SU-DHL-6 (cell line): ENCODE results near the gene CMTM8.

Source experiments
- H2AFZ ChIP-seq: fragments of 200-600 bp; sonication (generic); 2 replicates; pipeline ENCODE4 v1.6.1; 2014; ENCODE audit warnings: low read depth, mild to moderate bottlenecking, moderate library complexity, mixed read lengths, antibody characterized with exemption, low read length; ENCODE audit not compliant: severe bottlenecking
- H3F3A ChIP-seq: fragments of 200-600 bp; shearing (Covaris generic); 2 replicates; pipeline ENCODE4 v1.6.0; 2016; ENCODE audit warnings: antibody characterized with exemption, mild to moderate bottlenecking; ENCODE audit not compliant: insufficient read depth
- H3K27ac ChIP-seq: fragments of 200-600 bp; sonication (generic); 2 replicates; pipeline ENCODE4 v1.5.1; 2016; ENCODE audit warnings: low read depth, mild to moderate bottlenecking, low read length, moderate library complexity, mixed read lengths
- H3K27me3 ChIP-seq: fragments of 200-600 bp; sonication (generic), shearing (Covaris generic); 2 replicates; pipeline ENCODE4 v1.6.0; 2014; ENCODE audit warnings: mild to moderate bottlenecking, low read length
- H3K36me3 ChIP-seq: fragments of 200-600 bp; sonication (generic); 2 replicates; pipeline ENCODE4 v1.6.1; 2014; ENCODE audit warnings: mild to moderate bottlenecking, low read length, mixed read lengths
- H3K4me2 ChIP-seq: fragments of 300-600, 200-600 bp; shearing (Covaris generic), sonication (generic); 2 replicates; pipeline ENCODE4 v1.6.0; 2014; ENCODE audit warnings: low read length, low read depth, mild to moderate bottlenecking; ENCODE audit not compliant: poor library complexity, severe bottlenecking
- H3K4me3 ChIP-seq: fragments of 200-600 bp; sonication (generic); 2 replicates; pipeline ENCODE4 v1.5.1; 2014; ENCODE audit warnings: antibody characterized with exemption, low read length, mild to moderate bottlenecking, mixed read lengths; ENCODE audit not compliant: insufficient read depth, poor library complexity, severe bottlenecking
- H3K79me2 ChIP-seq: fragments of 200-600 bp; sonication (generic); 2 replicates; pipeline ENCODE4 v1.6.1; 2014; ENCODE audit warnings: mild to moderate bottlenecking, low read length, moderate library complexity; ENCODE audit not compliant: insufficient read depth
- H3K9ac ChIP-seq: fragments of 200-600 bp; sonication (generic); 2 replicates; pipeline ENCODE4 v1.7.0; 2014; ENCODE audit warnings: mild to moderate bottlenecking, low read length
- H3K9me2 ChIP-seq: fragments of 200-600 bp; sonication (generic); replicated peaks from 2 replicates; pipeline ENCODE4 v1.6.1; 2014; ENCODE audit warnings: low read length; ENCODE audit not compliant: insufficient read depth
- H3K9me3 ChIP-seq: fragments of 200-600 bp; sonication (generic); 2 replicates; pipeline ENCODE4 v1.6.1; 2014; ENCODE audit warnings: low read length, mixed read lengths; ENCODE audit not compliant: insufficient read depth
- H4K20me1 ChIP-seq: fragments of 200-600 bp; sonication (generic); 2 replicates; pipeline ENCODE4 v1.6.1; 2014; ENCODE audit warnings: low read depth, mild to moderate bottlenecking, antibody characterized with exemption, low read length, moderate library complexity, mixed read lengths
- EZH2phosphoT487 ChIP-seq: fragments of 200-600 bp; sonication (generic), shearing (Covaris generic); conservative IDR thresholded peaks from 2 replicates; pipeline ENCODE4 v1.6.1; 2018; ENCODE audit warnings: mild to moderate bottlenecking, antibody characterized with exemption, low read length, moderate library complexity, mixed read lengths
- TF ChIP-seq, protein P1 (sequence below): fragments of 200-600 bp; sonication (generic); IDR thresholded peaks from one replicate; pipeline ENCODE4 v1.5.1; 2017; ENCODE audit warnings: antibody characterized with exemption, mild to moderate bottlenecking, low read length, moderate library complexity; ENCODE audit not compliant: insufficient read depth, poor library complexity, severe bottlenecking

Gene CMTM8

GRCh38 chr3:32349184-32349583, 110.7 kb downstream of the CMTM8 start:
- H3K9ac ChIP-seq: no peak overlapping the region
- no peaks in the 10 kb centered on the region for H4K20me1 ChIP-seq
- no peaks in the 10 kb centered on the region for H3K9me3 ChIP-seq
- H3K36me3 ChIP-seq: no peaks in the 10 kb centered on the region
- no peak overlapping the region for H3K4me3 ChIP-seq
- no peak for TF ChIP-seq EZH2phosphoT487
- TF ChIP-seq, protein P1, sequence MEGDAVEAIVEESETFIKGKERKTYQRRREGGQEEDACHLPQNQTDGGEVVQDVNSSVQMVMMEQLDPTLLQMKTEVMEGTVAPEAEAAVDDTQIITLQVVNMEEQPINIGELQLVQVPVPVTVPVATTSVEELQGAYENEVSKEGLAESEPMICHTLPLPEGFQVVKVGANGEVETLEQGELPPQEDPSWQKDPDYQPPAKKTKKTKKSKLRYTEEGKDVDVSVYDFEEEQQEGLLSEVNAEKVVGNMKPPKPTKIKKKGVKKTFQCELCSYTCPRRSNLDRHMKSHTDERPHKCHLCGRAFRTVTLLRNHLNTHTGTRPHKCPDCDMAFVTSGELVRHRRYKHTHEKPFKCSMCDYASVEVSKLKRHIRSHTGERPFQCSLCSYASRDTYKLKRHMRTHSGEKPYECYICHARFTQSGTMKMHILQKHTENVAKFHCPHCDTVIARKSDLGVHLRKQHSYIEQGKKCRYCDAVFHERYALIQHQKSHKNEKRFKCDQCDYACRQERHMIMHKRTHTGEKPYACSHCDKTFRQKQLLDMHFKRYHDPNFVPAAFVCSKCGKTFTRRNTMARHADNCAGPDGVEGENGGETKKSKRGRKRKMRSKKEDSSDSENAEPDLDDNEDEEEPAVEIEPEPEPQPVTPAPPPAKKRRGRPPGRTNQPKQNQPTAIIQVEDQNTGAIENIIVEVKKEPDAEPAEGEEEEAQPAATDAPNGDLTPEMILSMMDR: no peak
- no peaks in the 10 kb centered on the region for H3K79me2 ChIP-seq
- no peaks in the 10 kb centered on the region for H3K9me2 ChIP-seq
- H3F3A ChIP-seq: no peaks in the 10 kb centered on the region
- H3K27me3 ChIP-seq: no peaks in the 10 kb centered on the region
- no peak overlapping the region for H2AFZ ChIP-seq
- H3K4me2 ChIP-seq: no peak overlapping the region
- H3K27ac ChIP-seq: no peak overlapping the region

DNA sequence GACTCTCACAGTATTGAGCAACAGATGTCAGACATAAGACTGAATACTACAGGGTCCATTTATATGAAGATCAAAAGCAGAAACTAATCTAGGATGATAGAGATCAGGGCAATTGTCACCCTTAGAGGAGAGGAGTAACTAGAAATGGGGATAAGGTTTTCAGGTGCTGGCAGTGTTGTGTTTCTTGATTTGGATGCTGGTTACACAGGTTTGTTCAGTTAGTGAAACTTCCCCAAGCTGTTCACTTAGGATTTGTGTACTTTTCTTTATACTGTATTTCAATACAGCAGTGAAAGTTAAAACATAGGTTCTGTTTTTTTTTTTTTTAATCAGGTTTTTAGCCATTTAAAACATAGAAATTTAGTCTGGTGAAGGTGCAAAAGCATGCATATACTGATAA, 114.1 kb downstream of the CMTM8 start:
- no peak overlapping the region for H3K9ac ChIP-seq
- H3K9me2 ChIP-seq: no peaks in the 10 kb centered on the region
- H4K20me1 ChIP-seq: no peaks in the 10 kb centered on the region
- H3F3A ChIP-seq: no peaks in the 10 kb centered on the region
- H3K36me3 ChIP-seq: no peaks in the 10 kb centered on the region
- H3K27me3 ChIP-seq: no peaks in the 10 kb centered on the region
- H2AFZ ChIP-seq: no peak overlapping the region
- no peaks in the 10 kb centered on the region for H3K9me3 ChIP-seq
- H3K4me3 ChIP-seq: no peak overlapping the region
- H3K4me2 ChIP-seq: no peak overlapping the region
- TF ChIP-seq, protein P1: no peak
- TF ChIP-seq EZH2phosphoT487: no peak
- no peaks in the 10 kb centered on the region for H3K79me2 ChIP-seq
- no peak overlapping the region for H3K27ac ChIP-seq

- no peak overlapping the region for H2AFZ ChIP-seq
- H3K9me2 ChIP-seq: no peaks in the 10 kb centered on the region
- H3K4me3 ChIP-seq: no peak overlapping the region
- no peak overlapping the region for H3K9ac ChIP-seq
- H4K20me1 ChIP-seq: no peaks in the 10 kb centered on the region
- no peaks in the 10 kb centered on the region for H3K36me3 ChIP-seq
- no peaks in the 10 kb centered on the region for H3F3A ChIP-seq
- no peak overlapping the region for H3K4me2 ChIP-seq
- H3K9me3 ChIP-seq: no peaks in the 10 kb centered on the region
- no peaks in the 10 kb centered on the region for H3K27me3 ChIP-seq
- no peak overlapping the region for H3K27ac ChIP-seq
- H3K79me2 ChIP-seq: no peaks in the 10 kb centered on the region
- TF ChIP-seq, protein P1: no peak
- no peak for TF ChIP-seq EZH2phosphoT487
Measured at GRCh38 chr3:32353351-32353750, 114.9 kb downstream of the CMTM8 start.
